NCI-H1436 treated with DMSO at 0.1 percent for 48 hours (cell line): Measurements from ENCODE around the gene UBL4A.
A peak's percentile ranks its signal among the peaks of the same experiment; 100 is the strongest.

ENCODE experiments used
- DNase-seq: peaks from one replicate; lab custom pipeline; 2025; lab: John Stamatoyannopoulos, UW

UBL4A gene

GRCh38 chrX:154462396-154462795 lies 24.0 kb downstream of the UBL4A start:
- DNase-seq = no peak

- DNase-seq = no peak
These were observed 26.1 kb downstream of the UBL4A start for GRCh38 chrX:154460326-154460725.

- no peak for DNase-seq
These were observed 26.6 kb downstream of the UBL4A start for GRCh38 chrX:154459832-154460231.

- peak; percentile 6 for DNase-seq
These were observed 27.2 kb downstream of the UBL4A start for GRCh38 chrX:154458954-154459778.

GRCh38 chrX:154458116-154458953 lies 28.1 kb downstream of the UBL4A start, which contains the start of gene PLXNA3:
Gene PLXNA3 (plus strand): TSS chrX:154458281. CDS start chrX:154460184, 1,903 bp downstream.
- DNase-seq = no peak

GRCh38 chrX:154457491-154458115 lies 28.8 kb downstream of the UBL4A start:
- DNase-seq = peak; percentile 1

GRCh38 chrX:154452823-154453222 lies 33.6 kb downstream of the UBL4A start:
- no peak for DNase-seq

GRCh38 chrX:154450312-154450711 lies 36.1 kb downstream of the UBL4A start:
- no peak for DNase-seq

GRCh38 chrX:154449618-154450017 lies 36.8 kb downstream of the UBL4A start:
- DNase-seq = no peak

GRCh38 chrX:154448484-154448883 lies 37.9 kb downstream of the UBL4A start:
- DNase-seq = no peak

- no peak for DNase-seq
These were observed 40.0 kb downstream of the UBL4A start for GRCh38 chrX:154446430-154446829.

- DNase-seq = no peak
These were observed 40.6 kb downstream of the UBL4A start for GRCh38 chrX:154445776-154446175.

- DNase-seq = no peak
These were observed 41.6 kb downstream of the UBL4A start for GRCh38 chrX:154444755-154445246.

- peak; percentile 0 for DNase-seq
These were observed 42.2 kb downstream of the UBL4A start, which contains the start of gene FAM50A for GRCh38 chrX:154443992-154444754. Gene FAM50A (plus strand): TSS chrX:154444141. CDS start chrX:154444236, 95 bp downstream.

- no peak for DNase-seq
These were observed 42.9 kb downstream of the UBL4A start for GRCh38 chrX:154443479-154443910.

- DNase-seq = no peak
These were observed 44.3 kb downstream of the UBL4A start for GRCh38 chrX:154441984-154442707.

- DNase-seq = no peak
These were observed 44.9 kb downstream of the UBL4A start for GRCh38 chrX:154441564-154441963.

- no peak for DNase-seq
These were observed 45.6 kb downstream of the UBL4A start for GRCh38 chrX:154440623-154441357.

GRCh38 chrX:154439841-154440240 lies 46.6 kb downstream of the UBL4A start:
- no peak for DNase-seq
